DND-41 (cell line): ENCODE data around the gene ERC1.

ENCODE experiments used
- CTCF ChIP-seq: IDR thresholded peaks from 2 replicates; pipeline ENCODE4 v1.5.1; 2012; ENCODE audit warnings: borderline replicate concordance, low read length, moderate library complexity, mild to moderate bottlenecking; ENCODE audit not compliant: poor library complexity, severe bottlenecking; ENCODE audit errors: extremely low read depth
- EZH2 ChIP-seq: IDR thresholded peaks from 3 replicates; pipeline ENCODE4 v1.6.1; 2012; ENCODE audit warnings: borderline replicate concordance, low read depth, mild to moderate bottlenecking, moderate library complexity, low read length, inconsistent platforms; ENCODE audit not compliant: severe bottlenecking

- no peak for TF ChIP-seq CTCF
- TF ChIP-seq EZH2: no peak
Observed at GRCh38 chr12:991350-992333, 619 bp downstream of the ERC1 start.
